Measurements from ENCODE around the gene SYS1.
"Not testable (repeated sequence)": the region's sequence is repeated elsewhere in the genome, so short reads cannot be mapped to it uniquely, and the experiment has no call there.

SYS1 gene

DNA sequence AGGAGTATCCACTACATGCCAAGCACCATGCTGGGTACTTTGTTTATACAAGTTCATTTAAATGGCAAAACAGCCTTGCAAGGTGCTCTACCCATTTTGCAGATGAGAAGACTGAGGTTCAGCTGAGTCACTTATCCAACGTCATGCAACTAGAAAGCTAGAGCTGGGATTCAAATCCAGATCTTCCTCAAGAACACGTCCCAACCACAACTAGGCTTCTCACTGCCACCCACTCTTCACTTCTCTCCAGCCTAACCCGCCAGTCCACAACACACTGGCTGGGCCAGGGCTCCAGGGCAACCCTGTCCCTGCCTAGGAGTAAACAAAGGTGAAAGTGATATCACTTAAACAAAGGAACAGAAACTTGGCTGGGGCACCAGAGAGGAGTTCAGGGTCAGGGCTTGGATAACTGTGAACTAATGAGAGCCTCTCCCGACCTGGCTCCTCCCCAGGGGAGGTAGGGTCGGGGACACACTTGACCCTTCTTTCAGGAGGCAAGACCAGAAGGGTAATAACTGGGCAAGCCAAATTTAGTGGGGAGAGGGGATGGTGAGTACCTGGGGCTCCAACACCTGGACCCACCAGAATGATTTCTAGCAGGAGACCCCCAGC lies 22.6 kb upstream of the SYS1 start:
- no peak for DNase-seq (ENCODE audit: low spot score)

- no peak for DNase-seq (ENCODE audit: low spot score)
Observed at GRCh38 chr20:45340951-45341350, 22.0 kb upstream of the SYS1 start.

DNA sequence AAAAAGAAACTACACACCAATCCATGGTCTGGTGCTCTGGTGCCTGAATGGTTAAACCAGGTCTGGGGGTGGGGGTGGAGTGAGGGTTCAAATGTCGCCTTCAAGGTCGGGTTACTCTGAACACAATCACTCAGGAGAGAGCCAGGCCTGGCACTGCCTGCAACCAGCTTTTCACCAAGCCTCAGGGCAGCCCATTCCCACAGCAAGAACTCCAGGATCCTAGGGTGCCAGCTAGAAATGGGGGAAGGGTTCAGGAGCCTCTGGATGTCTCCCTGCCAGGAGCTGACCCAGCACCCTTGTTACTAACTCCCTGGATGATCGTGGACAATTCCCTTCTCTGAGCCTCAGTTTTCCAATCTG lies 21.4 kb upstream of the SYS1 start:
- DNase-seq (ENCODE audit: low spot score): no peak

DNA sequence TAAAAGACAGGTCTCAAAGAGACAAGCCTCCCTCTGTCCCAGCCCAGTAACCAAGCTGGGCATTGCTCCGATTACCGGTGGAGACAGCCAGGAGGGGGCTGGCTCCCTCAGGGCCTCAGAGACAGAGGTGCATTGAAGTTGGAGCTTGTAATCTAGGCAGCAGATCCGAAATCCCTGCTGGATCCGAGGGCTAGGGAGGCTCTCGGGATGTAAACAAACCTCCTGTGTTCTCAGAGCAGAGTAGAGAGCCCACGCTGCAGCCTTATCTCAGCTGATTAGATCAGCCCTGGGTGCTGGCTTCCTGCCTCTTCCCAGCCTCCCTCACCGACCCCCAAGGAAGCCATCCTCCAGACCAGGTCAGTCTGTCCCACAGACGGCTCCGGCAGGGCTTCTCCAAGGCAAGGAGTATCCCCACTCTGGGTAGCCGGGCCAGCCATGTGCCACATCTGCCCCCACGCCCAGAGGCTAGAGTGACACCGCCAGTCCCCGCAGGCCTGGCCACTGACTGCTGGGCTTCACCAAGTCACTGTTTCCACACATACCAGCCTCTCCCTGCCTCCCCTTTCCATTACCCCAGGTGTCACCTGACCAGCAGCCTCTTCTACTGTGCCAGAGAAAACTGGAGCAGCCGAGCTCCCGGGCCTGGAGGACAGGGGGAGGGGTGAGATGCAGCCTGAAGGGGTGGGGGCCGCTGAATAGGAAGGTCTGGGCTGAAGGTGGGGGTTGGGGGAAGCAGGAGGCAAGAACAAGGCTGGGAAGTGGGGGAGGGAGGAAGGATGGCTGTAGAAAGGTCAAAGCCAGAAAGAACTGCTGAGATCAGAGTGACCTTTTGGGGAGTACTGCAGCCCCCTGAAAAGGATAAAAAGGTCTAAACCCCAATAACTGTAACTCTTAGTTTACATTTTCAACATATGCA lies 20.8 kb upstream of the SYS1 start:
- peak; percentile 70 for DNase-seq (ENCODE audit: low spot score)

DNA sequence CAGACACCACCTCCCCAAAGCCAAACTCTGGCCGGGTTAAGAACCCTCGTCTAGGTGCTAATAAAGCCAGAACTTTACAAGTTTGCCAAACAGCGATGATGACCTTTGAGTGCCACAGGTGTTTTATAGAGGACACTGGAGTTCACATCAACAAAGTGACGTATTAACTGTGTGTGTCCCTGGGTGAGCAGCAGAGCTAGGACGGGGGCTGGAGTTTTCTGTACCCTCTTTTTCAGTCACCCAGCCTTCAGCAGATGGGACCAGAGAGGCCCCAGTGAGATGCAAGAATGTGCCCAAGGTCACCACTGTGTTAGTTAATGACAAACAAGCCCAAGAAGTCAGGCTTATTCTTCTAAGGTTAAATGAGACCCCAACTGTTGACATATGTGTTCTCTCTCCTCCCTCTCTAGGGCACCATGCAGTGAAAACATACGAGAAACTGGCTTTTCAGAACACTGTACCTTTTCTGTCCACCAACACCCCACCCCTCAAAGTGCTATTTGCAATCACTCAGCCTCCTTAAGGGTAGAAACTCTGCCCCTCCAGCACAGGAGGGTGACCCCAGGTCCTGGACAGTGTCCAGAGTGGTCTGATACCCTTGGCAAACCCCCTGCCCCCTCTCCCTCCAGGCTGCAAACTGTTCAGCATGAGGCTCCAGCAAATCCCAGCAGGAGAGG lies 20.0 kb upstream of the SYS1 start:
- no peak for DNase-seq (ENCODE audit: low spot score)

GRCh38 chr20:45343532-45344167 lies 19.3 kb upstream of the SYS1 start:
- DNase-seq (ENCODE audit: low spot score): no peak

DNA sequence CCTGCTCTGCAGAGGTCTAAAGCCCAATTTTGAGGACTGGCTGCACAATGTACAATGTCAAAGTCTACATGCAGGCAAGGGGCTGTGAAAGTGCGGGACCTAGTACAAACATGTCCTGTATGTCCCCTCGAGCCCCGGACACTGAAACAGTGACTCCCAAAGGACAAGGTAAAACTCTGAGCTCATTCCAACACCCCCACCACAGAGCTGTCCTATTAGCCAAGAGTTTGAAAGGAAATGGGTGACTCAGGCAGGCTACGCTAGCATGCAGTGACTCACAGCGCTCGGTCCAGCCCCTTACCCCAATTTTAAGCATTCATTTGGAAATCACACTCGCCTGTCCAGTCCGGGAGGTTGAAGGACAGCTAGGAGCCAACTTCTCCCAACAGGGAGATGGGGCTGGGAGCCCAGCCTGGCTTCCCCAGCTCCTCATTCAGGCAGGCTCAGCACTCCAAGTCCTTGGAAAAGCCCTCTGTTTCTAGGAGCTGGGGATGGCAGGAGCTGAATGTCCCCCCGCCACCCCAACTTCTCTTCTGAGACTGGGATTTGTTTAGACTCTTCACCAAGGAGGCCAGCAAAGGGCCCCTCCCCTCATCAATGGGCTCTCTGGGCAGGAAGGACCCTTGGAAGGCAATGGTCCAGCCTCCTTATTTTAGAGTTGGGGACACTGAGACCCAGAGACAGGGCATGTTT lies 18.6 kb upstream of the SYS1 start:
- peak; percentile 53 for DNase-seq (ENCODE audit: low spot score)

- DNase-seq (ENCODE audit: low spot score): no peak
Observed at GRCh38 chr20:45345104-45345936, 17.6 kb upstream of the SYS1 start.

- DNase-seq (ENCODE audit: low spot score): no peak
Observed at GRCh38 chr20:45346291-45346718, 16.7 kb upstream of the SYS1 start.

- no peak for DNase-seq (ENCODE audit: low spot score)
Observed at GRCh38 chr20:45346851-45347250, 16.1 kb upstream of the SYS1 start.

- no peak for DNase-seq (ENCODE audit: low spot score)
Observed at GRCh38 chr20:45347297-45347935, 15.5 kb upstream of the SYS1 start.

DNA sequence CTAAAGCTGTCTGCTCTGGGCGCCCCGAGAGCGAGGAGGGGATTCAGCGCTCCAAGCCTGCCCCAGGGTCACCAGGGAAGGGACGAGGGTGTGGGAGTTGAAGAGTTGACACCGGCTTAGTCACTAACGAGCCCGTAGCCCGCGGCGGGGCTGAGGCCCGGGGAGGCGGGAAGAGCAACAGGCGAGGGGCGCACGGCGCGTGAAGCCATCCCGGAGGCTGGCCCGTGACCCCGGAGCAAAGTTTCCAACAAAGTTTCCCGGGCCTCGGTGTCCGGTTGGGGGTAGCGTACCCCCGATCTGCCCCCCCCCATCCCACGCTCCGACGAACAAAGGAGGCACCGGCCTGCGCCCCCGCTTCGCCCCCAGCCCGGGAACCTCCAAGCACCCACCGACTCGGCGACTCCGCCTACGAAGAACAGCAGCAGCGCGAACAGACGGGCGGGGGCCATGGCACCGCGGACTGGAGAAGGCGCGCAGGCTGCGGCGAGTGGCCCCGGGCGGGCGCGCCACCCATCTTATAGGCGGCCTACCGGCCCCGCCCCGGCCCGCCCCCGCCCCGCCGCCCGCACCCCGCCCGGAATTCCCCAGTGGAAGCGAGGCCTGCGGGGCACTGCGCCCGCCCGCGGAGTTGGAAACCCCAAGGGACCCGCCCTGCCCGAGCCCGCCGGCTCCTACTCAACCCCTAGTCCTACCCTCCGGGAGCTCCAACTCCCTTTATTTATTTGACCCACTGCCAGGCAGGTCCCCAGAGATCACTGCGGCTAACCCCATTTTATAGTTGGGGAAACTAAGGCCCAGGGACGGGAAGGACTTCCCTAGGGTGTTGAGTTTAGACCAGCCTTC lies 14.8 kb upstream of the SYS1 start, which contains the start of gene SDC4:
Gene SDC4 (minus strand): TSS at position 489 of the 843 bp plus-strand sequence. CDS start 40 bp downstream, at position 449.
- no peak for DNase-seq (ENCODE audit: low spot score)

DNA sequence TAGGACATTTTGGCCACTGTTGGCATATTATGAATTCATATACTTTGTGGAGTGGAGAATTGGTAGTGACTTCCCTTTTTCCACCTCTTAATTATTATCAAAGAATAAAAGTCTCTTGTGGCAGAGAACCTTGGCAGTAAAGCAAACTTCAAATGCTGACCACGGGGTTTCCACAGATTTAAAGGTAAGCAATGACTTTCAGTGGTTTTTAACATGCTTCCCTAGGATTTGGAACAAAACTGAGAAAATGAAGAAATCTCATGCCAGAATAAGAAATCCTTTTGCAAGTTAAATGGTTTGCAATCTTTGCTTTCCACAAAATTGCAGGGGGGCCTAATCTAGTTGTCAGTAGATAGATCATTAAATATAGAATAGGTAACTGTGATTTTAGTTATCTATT lies 12.7 kb upstream of the SYS1 start:
- DNase-seq (ENCODE audit: low spot score): no peak

DNA sequence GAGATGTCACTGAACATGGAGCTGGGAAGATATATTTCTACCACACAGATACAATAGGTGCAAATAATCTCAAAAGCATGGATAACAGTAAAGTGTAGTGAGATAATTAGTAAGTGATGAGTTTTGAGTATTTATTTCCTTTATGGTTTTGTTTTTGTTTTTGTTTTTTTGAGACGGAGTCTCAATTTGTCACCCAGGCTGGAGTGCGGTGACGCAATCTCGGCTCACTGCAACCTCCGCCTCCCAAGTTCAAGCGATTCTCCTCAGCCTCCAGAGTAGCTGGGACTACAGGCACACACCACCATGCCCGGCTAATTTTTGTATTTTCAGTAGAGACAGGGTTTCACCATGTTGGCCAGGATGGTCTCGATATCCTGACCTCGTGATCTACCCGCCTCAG lies 12.2 kb upstream of the SYS1 start:
- not testable (repeated sequence) for DNase-seq (ENCODE audit: low spot score)

DNA sequence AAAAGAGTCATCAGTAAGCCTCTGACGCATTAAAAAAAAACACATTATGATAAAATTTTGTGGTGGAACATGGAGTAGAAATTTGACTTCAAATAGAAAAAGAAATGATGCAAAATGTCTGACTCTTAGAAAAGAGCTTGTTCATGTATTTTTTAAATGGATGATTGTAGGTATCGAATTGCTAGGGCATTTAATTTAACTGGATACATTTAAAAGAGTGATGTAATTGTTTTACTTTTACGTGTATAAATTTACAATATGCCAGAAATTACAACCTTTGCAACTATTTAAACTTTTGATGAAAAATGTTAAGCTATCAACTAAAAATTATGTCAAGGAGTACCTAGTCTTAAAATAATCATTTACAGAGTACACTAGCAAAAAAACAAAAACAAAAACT lies 10.2 kb upstream of the SYS1 start:
- DNase-seq (ENCODE audit: low spot score): no peak

- DNase-seq (ENCODE audit: low spot score): no peak
Observed at GRCh38 chr20:45353746-45354145, 9.2 kb upstream of the SYS1 start.

GRCh38 chr20:45354423-45355208 lies 8.3 kb upstream of the SYS1 start:
- no peak for DNase-seq (ENCODE audit: low spot score)

DNA sequence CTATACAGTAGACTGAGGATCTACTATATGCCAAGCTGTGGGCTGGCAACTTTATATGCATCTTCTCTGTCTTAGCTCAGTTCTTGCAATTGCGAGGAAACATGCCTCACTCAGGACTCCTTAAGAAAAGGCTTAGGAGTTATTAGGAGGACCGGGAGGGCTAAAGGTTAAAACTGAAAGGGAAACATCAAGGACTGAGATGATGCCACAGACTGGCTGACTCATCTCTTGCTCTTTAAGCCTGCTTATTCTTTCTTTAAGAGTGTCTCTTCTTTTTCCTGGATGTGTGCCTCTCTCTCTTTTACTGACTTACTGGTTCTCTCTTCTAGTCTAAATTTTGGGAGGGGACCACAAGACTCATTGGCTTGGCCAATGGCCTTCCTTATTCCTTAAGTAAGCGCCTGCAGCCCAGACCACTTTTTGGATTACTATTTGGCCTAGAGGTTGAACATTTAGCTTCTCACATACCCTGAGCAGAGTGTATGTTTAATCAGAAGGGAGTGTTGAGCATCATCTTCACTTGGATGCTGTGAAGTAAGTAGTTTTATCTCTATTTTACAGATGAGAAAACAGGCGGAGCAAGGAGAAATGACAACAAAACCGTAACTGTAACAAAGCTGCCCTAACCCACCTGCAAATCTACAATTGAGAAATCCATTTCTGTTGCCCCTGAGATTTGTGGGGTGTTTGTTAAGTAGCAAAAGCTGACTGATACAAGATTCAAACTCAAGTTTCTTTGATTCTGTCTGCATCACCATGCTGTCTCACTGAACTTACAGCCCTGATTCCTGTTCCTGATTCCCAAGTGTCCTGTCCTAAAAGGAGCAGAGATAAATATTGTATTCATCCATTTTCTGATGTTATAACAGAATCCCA lies 7.5 kb upstream of the SYS1 start:
- DNase-seq (ENCODE audit: low spot score): no peak
